ENCODE results near the gene NRXN2.

Gene NRXN2

DNA sequence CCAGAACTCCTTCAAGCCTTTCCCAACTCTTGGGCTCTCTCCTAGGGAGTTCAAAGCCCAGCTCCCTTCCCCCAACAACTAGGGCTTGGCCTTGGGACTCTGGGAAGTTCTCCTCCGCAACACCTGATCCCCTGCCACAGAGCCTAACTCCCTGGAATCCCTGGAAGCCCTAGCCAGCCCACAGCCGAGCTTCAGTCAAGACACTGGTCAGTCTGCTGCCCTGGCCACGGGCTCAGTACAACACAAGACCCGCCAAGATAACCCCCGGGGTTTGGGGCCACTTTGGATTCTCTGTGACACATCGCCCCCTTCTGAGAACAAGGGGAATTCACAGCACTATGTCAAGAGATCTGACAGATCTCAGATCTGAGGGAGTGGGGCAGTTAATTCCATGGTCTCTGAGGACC, 73.7 kb downstream of the NRXN2 start:
- DNase-seq (ENCODE audit: low read depth in 2 of 2): no peak

GRCh38 chr11:64648551-64648950, 74.4 kb downstream of the NRXN2 start:
- DNase-seq (ENCODE audit: low read depth in 2 of 2): no peak

DNA sequence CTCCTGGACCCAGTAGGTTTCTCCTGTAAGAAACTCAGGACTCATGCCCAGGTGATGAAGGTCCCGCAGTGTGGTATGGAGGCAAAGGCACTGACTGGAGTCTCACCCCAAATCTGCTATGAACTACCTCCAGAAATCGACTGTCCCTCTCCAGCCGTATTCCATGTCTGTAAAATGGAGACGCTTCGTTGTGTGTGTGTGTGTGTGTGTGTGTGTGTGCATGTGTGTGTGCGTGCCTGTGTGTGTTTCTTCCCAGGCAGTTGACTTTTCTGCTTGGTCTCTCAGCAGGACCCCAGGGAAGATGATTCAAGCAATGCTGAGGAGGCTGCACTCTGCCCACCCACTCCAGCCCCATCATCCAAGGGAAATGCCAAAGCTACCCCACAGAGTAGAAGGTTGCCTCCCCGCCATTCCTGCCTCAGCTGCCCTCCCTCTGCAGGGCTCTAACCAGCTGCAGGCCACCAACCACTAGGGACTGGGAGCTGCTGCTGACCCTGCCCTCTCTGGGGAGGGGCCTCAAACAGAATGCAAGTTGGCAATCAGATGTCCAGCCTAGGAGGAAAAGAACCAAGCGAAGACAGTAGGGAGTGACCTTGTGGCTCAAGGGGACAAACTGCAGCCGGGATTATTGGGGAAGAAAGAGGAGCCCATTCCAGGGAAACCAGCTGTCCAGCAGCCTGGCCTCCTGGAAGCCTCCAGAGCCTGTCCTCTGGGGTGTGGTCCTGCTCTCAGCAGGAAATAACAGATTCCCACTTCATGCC, 75.8 kb downstream of the NRXN2 start:
- DNase-seq (ENCODE audit: low read depth in 2 of 2): no peak

- no peak for DNase-seq (ENCODE audit: low read depth in 2 of 2)
Observed at GRCh38 chr11:64644647-64645275, 78.2 kb downstream of the NRXN2 start.

DNA sequence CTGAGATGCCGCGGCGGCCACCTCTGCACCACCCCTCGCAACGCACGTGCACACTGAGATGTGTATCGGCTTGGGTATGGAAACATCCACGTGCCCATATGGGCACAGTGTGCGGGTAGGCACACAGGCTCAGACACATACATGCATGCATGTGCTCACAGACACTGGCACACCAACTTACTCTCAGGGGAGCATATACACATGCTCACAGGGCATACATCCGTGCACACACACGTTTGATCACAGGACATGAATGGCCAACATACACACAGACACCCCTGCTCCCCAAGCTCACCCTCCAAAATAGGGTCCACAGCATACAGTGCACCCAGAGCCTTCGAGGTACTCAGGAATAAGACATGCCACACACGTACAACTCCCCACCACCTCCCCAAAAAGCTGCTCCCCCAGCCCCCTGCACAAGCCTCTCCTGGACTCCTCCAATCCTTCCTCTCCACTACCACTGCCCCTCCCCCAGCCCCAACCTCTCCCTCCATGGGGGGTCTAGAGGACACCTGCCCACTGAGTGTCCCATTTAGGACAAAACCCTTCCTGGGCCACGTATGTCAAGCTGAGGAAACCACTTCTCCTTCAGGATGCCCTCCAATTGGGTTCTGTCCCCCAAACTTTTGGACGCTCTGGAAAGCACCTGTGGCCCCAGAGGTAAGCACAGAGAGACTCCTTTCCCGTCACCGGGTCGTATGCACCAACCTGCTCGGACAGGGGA, 78.9 kb downstream of the NRXN2 start:
- no peak for DNase-seq (ENCODE audit: low read depth in 2 of 2)

DNA sequence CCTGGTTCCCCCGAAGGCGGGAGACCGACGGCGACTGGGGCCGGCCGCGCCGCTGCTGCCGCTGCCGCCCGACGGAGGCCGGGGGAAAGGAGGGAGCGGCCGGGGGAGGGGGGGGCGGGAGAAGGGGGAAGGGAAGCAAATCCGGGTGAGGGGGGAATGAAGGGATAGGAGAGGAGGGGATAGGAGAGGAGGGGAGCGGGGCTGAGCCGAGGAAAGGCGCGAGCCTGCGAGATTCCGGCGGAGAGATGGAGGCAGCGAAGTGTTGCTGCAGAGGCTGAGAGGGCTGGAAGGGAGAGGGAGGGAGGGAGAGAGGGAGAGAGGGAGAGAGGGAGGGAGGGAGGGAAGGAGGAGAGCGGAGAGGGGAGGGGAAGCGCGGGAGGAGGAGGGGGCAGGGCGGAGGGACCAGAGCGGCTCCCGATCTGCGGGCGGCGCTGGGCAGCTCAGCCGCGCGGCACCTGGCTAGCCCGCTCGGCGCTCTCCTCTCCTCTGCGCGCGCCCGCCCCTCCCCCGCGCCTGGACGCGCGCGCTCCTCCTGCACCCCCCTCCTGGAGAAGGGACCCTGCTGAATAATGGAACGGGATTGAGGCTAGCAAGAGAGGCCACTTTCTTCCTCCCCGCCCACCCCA, 79.6 kb downstream of the NRXN2 start:
- DNase-seq (ENCODE audit: low read depth in 2 of 2): no peak

DNA sequence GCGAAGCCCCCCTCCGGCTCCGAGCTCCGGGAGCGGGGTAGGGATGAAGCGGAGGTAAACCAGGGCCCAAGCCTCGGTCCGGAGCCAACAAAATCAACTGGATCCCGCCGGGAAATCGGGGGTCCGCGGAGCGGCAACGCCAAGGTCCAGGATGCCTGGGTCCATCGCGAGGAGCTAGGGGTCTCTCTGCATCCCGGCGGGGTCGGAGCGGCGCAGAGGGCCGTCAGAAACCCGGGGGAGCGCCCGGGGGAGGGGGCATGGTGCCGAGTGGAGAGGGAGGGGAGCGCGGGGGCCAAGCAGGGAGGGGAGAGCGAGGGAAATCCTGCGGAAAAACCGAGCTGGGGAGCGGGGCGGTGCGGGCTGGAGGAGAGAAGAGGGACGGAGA, 80.1 kb downstream of the NRXN2 start:
- no peak for DNase-seq (ENCODE audit: low read depth in 2 of 2)

DNA sequence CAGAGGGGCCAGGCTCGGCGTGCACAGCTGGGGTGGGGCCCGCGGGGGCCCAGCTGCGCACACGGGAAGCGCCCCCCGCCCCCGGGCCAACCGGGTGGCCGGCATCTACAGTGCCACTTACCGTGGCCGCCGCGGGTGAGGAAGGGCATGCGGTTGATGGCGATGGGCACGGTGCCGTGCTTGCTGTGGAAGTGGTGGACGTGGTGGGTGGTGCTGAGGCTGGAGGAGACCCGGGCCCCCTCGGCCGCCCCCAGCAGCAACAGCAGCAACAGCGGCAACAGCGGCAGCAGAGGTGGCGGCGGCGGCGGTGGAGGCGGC, 80.6 kb downstream of the NRXN2 start:
- DNase-seq (ENCODE audit: low read depth in 2 of 2): no peak

- no peak for DNase-seq (ENCODE audit: low read depth in 2 of 2)
Observed at GRCh38 chr11:64641596-64642417, 81.2 kb downstream of the NRXN2 start.

GRCh38 chr11:64639885-64640284, 83.1 kb downstream of the NRXN2 start:
- no peak for DNase-seq (ENCODE audit: low read depth in 2 of 2)

- DNase-seq (ENCODE audit: low read depth in 2 of 2): no peak
Observed at GRCh38 chr11:64638829-64639228, 84.2 kb downstream of the NRXN2 start.

- DNase-seq (ENCODE audit: low read depth in 2 of 2): no peak
Observed at GRCh38 chr11:64638018-64638665, 84.9 kb downstream of the NRXN2 start.

- DNase-seq (ENCODE audit: low read depth in 2 of 2): no peak
Observed at GRCh38 chr11:64637334-64638017, 85.5 kb downstream of the NRXN2 start.

GRCh38 chr11:64633555-64634159, 89.3 kb downstream of the NRXN2 start:
- no peak for DNase-seq (ENCODE audit: low read depth in 2 of 2)

- no peak for DNase-seq (ENCODE audit: low read depth in 2 of 2)
Observed at GRCh38 chr11:64632654-64633053, 90.3 kb downstream of the NRXN2 start.

DNA sequence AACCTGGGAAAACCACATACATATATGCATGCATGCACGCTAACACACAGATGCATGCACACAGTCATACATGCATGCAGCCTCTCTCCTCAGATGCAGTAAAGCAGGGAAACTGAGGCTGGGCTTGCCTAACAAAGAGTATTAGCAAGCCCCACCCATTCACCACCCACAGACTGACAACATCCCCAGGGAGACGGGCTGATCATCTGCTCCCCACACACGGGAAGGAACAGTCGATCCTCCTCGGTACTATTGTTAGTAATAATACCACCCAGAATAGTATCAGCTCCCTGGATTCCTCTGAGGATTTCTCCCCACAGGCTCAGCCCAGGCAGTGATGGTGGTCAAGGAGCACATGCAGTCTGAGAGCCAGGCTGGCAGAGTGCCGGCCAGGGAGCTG, 90.8 kb downstream of the NRXN2 start:
- no peak for DNase-seq (ENCODE audit: low read depth in 2 of 2)

- no peak for DNase-seq (ENCODE audit: low read depth in 2 of 2)
Observed at GRCh38 chr11:64631675-64632074, 91.3 kb downstream of the NRXN2 start.

DNA sequence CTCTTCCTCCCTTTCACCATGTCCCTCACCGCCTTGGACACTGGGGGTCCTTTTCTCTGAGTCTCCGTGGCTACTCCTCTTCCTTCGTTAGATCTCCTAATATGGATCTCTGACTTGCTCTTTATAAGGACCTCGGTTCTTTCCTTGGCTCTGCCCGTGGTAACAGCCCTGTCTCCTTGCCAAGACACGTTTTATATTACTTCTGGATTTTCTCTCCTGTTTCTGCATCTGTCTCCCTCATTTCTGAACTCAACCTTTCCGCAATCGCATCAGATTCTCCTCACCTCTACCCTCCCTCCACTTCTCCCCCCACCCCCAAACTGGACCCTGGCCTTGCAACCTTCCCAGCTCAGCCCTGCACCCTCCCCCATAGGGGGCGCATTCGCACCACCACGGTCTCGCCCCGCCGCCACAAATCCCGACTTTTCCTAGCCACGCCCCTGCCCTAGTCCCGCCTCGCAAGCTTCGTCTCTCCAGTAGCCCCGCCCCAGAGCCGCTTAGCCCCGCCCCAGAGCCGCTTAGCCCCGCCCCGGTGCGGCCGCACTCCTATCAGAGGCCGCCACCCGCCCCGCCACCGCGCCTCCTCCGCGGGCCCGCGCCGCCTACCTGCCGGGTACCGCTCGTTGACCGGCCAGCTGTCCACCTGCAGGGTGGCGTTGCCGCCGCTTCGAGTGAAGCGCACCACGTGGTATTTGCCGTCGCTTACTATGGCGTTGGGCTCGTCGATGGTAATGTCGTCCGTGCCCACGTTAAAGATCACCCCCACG, 93.0 kb downstream of the NRXN2 start:
- DNase-seq (ENCODE audit: low read depth in 2 of 2): no peak

- DNase-seq (ENCODE audit: low read depth in 2 of 2): no peak
Observed at GRCh38 chr11:64629103-64629502, 93.9 kb downstream of the NRXN2 start.
